ENCODE measurements around the gene EFCAB7. TPM values are rescaled to one million over a fixed set of nuclear protein-coding genes. Genes with fewer than 3 reads are reported as not detected.
A peak's percentile ranks its signal among the peaks of the same experiment; 100 is the strongest.

Gene EFCAB7
- polyA plus RNA-seq, 3 donors from 2014 or later = 2.3 to 5.8 (median 3.7) TPM

DNA sequence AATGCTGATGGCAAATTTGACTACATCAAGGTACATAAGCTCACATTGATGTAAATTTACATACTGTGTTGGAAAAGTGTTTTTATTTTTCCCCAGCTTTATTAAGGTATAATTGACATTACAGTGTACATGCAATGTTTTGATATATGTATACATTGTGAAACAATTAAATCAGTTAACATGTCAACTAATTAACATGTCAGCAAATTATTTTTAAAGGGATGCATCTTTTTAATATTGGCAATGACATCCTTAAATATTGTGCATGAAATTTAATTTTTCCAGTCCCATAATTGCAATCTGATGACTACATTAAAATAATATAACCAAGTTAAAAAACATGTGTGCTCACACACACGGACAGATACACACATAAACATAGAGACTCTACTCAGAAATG, 9.4 kb downstream of the EFCAB7 start:
- Mint-ChIP-seq H3K27ac (no peak overlapping the region), H3K27me3 (ENCODE audit: low read depth in 3 of 3) (no peaks in the 10 kb centered on the region), H3K9me3 (no peaks in the 10 kb centered on the region), H3K4me1 (no peaks in the 10 kb centered on the region), H3K4me3 (no peak overlapping the region), H3K36me3 (peaks cover 0 to 20% (median 13%) of the 10 kb centered on the region in 3 donors)
- no peak for DNase-seq

DNA sequence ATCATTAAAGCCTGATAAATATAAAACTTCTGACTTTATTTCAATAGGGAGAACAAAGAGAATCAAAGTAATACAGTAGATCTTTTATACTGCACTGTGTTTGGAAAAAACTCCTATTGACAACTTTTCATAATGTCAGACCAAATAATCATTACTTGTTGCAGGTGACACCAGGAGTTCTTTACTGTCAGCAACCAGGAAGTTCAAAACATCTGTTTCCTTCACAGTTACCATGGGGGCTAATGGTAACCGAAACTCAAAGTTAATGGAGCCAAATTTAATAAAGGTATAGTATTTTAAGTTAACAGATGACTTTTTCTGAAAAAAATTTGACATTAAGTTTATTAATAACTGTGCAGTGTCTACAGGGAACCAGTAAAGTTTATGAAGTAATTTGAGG, 10.6 kb downstream of the EFCAB7 start:
- Mint-ChIP-seq H3K4me1 (no peaks in the 10 kb centered on the region), H3K4me3 (no peak overlapping the region), H3K36me3 (peaks cover 0 to 13% (median 9%) of the 10 kb centered on the region in 3 donors), H3K27ac (no peak overlapping the region), H3K27me3 (ENCODE audit: low read depth in 3 of 3) (no peaks in the 10 kb centered on the region), H3K9me3 (no peaks in the 10 kb centered on the region)
- DNase-seq = no peak

- no peaks in the 10 kb centered on the region for H3K4me1 Mint-ChIP-seq
- no peaks in the 10 kb centered on the region for H3K27me3 Mint-ChIP-seq (ENCODE audit: low read depth in 3 of 3)
- H3K4me3 Mint-ChIP-seq = no peak overlapping the region
- H3K36me3 Mint-ChIP-seq = peaks cover 0 to 13% (median 9%) of the 10 kb centered on the region in 3 donors
- no peaks in the 10 kb centered on the region for H3K9me3 Mint-ChIP-seq
- no peak overlapping the region for H3K27ac Mint-ChIP-seq
- no peak for DNase-seq
These were observed 11.1 kb downstream of the EFCAB7 start for GRCh38 chr1:63534406-63534805.

- Mint-ChIP-seq H3K36me3 (peaks cover 0 to 9% (median 5%) of the 10 kb centered on the region in 3 donors), H3K27ac (no peak overlapping the region), H3K9me3 (no peaks in the 10 kb centered on the region), H3K4me1 (no peaks in the 10 kb centered on the region), H3K4me3 (no peak overlapping the region), H3K27me3 (ENCODE audit: low read depth in 3 of 3) (no peaks in the 10 kb centered on the region)
- no peak for DNase-seq
These were observed 13.7 kb downstream of the EFCAB7 start for GRCh38 chr1:63537006-63537405.

GRCh38 chr1:63537940-63538339, 14.6 kb downstream of the EFCAB7 start:
- no peak for DNase-seq
- H3K4me3 Mint-ChIP-seq = no peak overlapping the region
- no peak overlapping the region for H3K27ac Mint-ChIP-seq
- H3K27me3 Mint-ChIP-seq (ENCODE audit: low read depth in 3 of 3) = no peaks in the 10 kb centered on the region
- no peaks in the 10 kb centered on the region for H3K4me1 Mint-ChIP-seq
- no peaks in the 10 kb centered on the region for H3K9me3 Mint-ChIP-seq
- peaks cover 0 to 9% (median 5%) of the 10 kb centered on the region in 3 donors for H3K36me3 Mint-ChIP-seq

DNA sequence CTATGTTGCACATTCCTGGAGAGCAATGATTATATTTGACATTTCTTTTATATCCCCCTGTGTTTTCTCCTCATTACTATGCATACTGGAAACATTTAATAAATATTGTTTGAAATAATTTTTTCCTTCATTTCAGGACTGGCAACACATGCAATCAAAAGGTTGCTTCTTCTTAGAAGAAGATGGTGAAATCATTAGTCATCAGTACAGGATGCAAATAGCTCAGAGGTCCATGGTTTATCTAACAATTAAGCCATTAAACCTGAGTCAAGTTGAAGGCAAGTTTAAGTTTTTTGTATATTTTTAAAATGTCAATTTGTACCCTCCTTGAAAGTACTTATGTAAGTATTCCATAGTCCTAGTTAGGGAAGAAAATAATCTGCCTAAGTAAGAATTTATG, 22.5 kb downstream of the EFCAB7 start:
- peaks cover 5 to 15% (median 12%) of the 10 kb centered on the region in 3 donors for H3K36me3 Mint-ChIP-seq
- H3K9me3 Mint-ChIP-seq = no peaks in the 10 kb centered on the region
- no peak overlapping the region for H3K4me3 Mint-ChIP-seq
- DNase-seq = no peak
- no peak overlapping the region for H3K27ac Mint-ChIP-seq
- no peaks in the 10 kb centered on the region for H3K4me1 Mint-ChIP-seq
- H3K27me3 Mint-ChIP-seq (ENCODE audit: low read depth in 3 of 3) = no peaks in the 10 kb centered on the region

DNA sequence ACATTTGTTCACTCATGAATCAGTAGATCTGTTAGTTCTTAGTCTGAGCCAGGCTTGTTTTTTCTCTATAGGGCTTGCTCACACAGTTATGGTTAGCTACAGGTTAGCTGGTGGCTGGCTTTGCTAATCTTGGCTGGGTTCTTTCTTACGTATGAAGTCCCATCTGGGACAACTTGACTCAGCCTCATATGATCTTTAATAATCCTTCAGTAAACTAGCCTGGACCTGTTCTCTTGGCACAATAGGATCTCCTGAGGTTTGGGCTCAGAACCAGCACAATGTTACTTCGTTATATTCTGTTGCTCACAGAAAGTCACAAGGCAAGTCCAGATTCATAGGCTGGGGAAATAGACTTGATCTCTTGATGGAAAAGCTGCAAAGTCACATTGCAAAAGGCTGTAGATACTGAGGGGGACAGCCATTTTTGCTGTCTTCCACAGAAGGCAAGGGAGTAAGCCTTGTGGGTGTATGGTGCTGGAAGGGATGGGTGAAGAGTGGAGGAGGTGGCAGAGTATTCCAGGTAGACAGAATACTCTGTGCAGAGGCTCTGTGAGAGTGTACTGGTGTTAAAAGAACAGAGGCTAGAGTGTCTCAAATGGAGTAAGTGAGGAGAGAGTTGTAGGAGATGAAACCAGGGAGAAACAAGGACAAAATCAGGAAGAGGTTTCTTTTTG, 24.4 kb downstream of the EFCAB7 start:
- Mint-ChIP-seq H3K4me3 (no peak overlapping the region), H3K9me3 (no peaks in the 10 kb centered on the region), H3K27me3 (ENCODE audit: low read depth in 3 of 3) (no peaks in the 10 kb centered on the region), H3K27ac (no peak overlapping the region), H3K36me3 (peaks cover 5 to 15% (median 12%) of the 10 kb centered on the region in 3 donors), H3K4me1 (no peaks in the 10 kb centered on the region)
- DNase-seq = no peak

GRCh38 chr1:63548303-63548702, 25.0 kb downstream of the EFCAB7 start:
- DNase-seq = no peak
- H3K27me3 Mint-ChIP-seq (ENCODE audit: low read depth in 3 of 3) = no peaks in the 10 kb centered on the region
- no peak overlapping the region for H3K4me3 Mint-ChIP-seq
- no peaks in the 10 kb centered on the region for H3K4me1 Mint-ChIP-seq
- H3K9me3 Mint-ChIP-seq = no peaks in the 10 kb centered on the region
- no peak overlapping the region for H3K27ac Mint-ChIP-seq
- peaks cover 5 to 15% (median 12%) of the 10 kb centered on the region in 3 donors for H3K36me3 Mint-ChIP-seq

- Mint-ChIP-seq H3K36me3 (peaks cover 5 to 20% (median 12%) of the 10 kb centered on the region in 3 donors), H3K4me1 (no peaks in the 10 kb centered on the region), H3K4me3 (no peak overlapping the region), H3K9me3 (no peaks in the 10 kb centered on the region), H3K27me3 (ENCODE audit: low read depth in 3 of 3) (no peaks in the 10 kb centered on the region), H3K27ac (no peak overlapping the region)
- DNase-seq = no peak
These were observed 25.6 kb downstream of the EFCAB7 start for GRCh38 chr1:63548877-63549276.

- no peaks in the 10 kb centered on the region for H3K27me3 Mint-ChIP-seq (ENCODE audit: low read depth in 3 of 3)
- H3K4me1 Mint-ChIP-seq = no peaks in the 10 kb centered on the region
- H3K27ac Mint-ChIP-seq = no peak overlapping the region
- H3K36me3 Mint-ChIP-seq = peaks cover 0 to 12% (median 11%) of the 10 kb centered on the region in 3 donors
- no peak overlapping the region for H3K4me3 Mint-ChIP-seq
- no peaks in the 10 kb centered on the region for H3K9me3 Mint-ChIP-seq
- no peak for DNase-seq
These were observed 32.2 kb downstream of the EFCAB7 start for GRCh38 chr1:63555480-63555879.

- Mint-ChIP-seq H3K36me3 (peaks cover 8 to 21% (median 10%) of the 10 kb centered on the region in 3 donors), H3K27ac (no peak overlapping the region), H3K9me3 (no peaks in the 10 kb centered on the region), H3K27me3 (ENCODE audit: low read depth in 3 of 3) (no peaks in the 10 kb centered on the region), H3K4me3 (no peak overlapping the region), H3K4me1 (no peaks in the 10 kb centered on the region)
- no peak for DNase-seq
These were observed 34.2 kb downstream of the EFCAB7 start for GRCh38 chr1:63557365-63557987.

DNA sequence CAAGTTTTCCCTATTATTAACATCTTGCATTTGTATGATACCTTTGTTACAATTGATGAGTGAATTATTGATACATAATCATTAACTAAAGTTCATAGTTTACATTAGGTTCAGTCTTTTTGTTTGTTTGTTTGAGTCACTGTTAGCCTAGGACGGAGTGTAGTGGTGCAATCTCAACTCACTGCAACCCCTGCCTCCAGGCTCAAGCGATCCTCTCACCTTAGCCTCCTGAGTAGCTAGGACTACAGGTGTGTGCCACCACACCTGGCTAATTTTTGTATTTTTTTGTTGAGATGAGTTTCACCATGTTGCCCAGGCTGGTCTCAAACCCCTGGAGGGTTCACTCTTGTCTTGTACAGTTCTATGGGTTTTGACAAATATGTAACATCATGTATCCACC, 36.0 kb downstream of the EFCAB7 start:
- no peaks in the 10 kb centered on the region for H3K27me3 Mint-ChIP-seq (ENCODE audit: low read depth in 3 of 3)
- H3K9me3 Mint-ChIP-seq = no peaks in the 10 kb centered on the region
- no peak overlapping the region for H3K4me3 Mint-ChIP-seq

GRCh38 chr1:63563745-63564144, 40.4 kb downstream of the EFCAB7 start:
- Mint-ChIP-seq H3K9me3 (no peaks in the 10 kb centered on the region), H3K27ac (no peak overlapping the region), H3K27me3 (ENCODE audit: low read depth in 3 of 3) (peaks cover 0 to 3% (median 0%) of the 10 kb centered on the region in 3 donors), H3K4me3 (no peak overlapping the region), H3K4me1 (no peaks in the 10 kb centered on the region), H3K36me3 (peaks cover 19 to 24% (median 20%) of the 10 kb centered on the region in 3 donors)
- DNase-seq = no peak

More for the DNA sequence above, 36.0 kb downstream of the EFCAB7 start:
- Mint-ChIP-seq H3K36me3 (peaks cover 10 to 17% (median 12%) of the 10 kb centered on the region in 3 donors), H3K4me1 (no peaks in the 10 kb centered on the region), H3K27ac (peak overlapping the region in 1 of 6 donors; percentile 24)
- DNase-seq = no peak

- H3K9me3 Mint-ChIP-seq = no peaks in the 10 kb centered on the region
- H3K27me3 Mint-ChIP-seq (ENCODE audit: low read depth in 3 of 3) = peaks cover 0 to 3% (median 0%) of the 10 kb centered on the region in 3 donors
- no peak for DNase-seq
- no peaks in the 10 kb centered on the region for H3K4me1 Mint-ChIP-seq
- no peak overlapping the region for H3K27ac Mint-ChIP-seq
- peaks cover 9 to 15% (median 10%) of the 10 kb centered on the region in 3 donors for H3K36me3 Mint-ChIP-seq
- no peak overlapping the region for H3K4me3 Mint-ChIP-seq
These were observed 45.7 kb downstream of the EFCAB7 start for GRCh38 chr1:63569068-63569467.
